Activated CD4-positive, alpha-beta T cell treated with anti-CD3 and anti-CD28 coated beads, Interleukin-2, amount 50 U/mL, for 24 hours (primary cell): ENCODE data around the gene TNS1.

Experiments
- DNase-seq, 2 donors: peaks; one replicate each; pipeline ENCODE4 v3.0.0-alpha.2; 2020; ENCODE audit warnings: low read depth in 1 of 2, low spot score in 1 of 2

The TNS1 gene

GRCh38 chr2:217853961-217854360, 148.8 kb downstream of the TNS1 start:
- DNase-seq = no peak

GRCh38 chr2:217853301-217853881, 149.4 kb downstream of the TNS1 start:
- no peak for DNase-seq

GRCh38 chr2:217852555-217853211, 150.1 kb downstream of the TNS1 start:
- DNase-seq = no peak

GRCh38 chr2:217851191-217852020, 151.4 kb downstream of the TNS1 start:
- DNase-seq = no peak

GRCh38 chr2:217849154-217849975, 153.4 kb downstream of the TNS1 start:
- no peak for DNase-seq

- no peak for DNase-seq
Measured at GRCh38 chr2:217848351-217848957, 154.3 kb downstream of the TNS1 start.

GRCh38 chr2:217847552-217848350, 155.0 kb downstream of the TNS1 start:
- DNase-seq = no peak

- no peak for DNase-seq
Measured at GRCh38 chr2:217847115-217847514, 155.7 kb downstream of the TNS1 start.

GRCh38 chr2:217846321-217846743, 156.5 kb downstream of the TNS1 start:
- DNase-seq = no peak

- DNase-seq = no peak
Measured at GRCh38 chr2:217845301-217845700, 157.5 kb downstream of the TNS1 start.

GRCh38 chr2:217844696-217845095, 158.1 kb downstream of the TNS1 start:
- no peak for DNase-seq

- no peak for DNase-seq
Measured at GRCh38 chr2:217843324-217843723, 159.5 kb downstream of the TNS1 start.

GRCh38 chr2:217842017-217842416, 160.8 kb downstream of the TNS1 start:
- no peak for DNase-seq

- DNase-seq = no peak
Measured at GRCh38 chr2:217840522-217840921, 162.3 kb downstream of the TNS1 start.

GRCh38 chr2:217839750-217840107, 163.1 kb downstream of the TNS1 start:
- DNase-seq = no peak

- DNase-seq = no peak
Measured at GRCh38 chr2:217839073-217839749, 163.6 kb downstream of the TNS1 start.

- no peak for DNase-seq
Measured at GRCh38 chr2:217838409-217838831, 164.4 kb downstream of the TNS1 start.

GRCh38 chr2:217837530-217837929, 165.3 kb downstream of the TNS1 start:
- DNase-seq = no peak

GRCh38 chr2:217836901-217837491, 165.8 kb downstream of the TNS1 start:
- no peak for DNase-seq
